Natural killer cell (primary cell): ENCODE results near the gene SLC1A2. TPM values are rescaled to one million over a fixed set of nuclear protein-coding genes. Genes with fewer than 3 reads are reported as not detected.

ENCODE experiments used
- ATAC-seq, 3 donors: fragments of 150-1000 bp in 2 of 3; fragments of 200-7000 bp in 1 of 3; cut with Tn5 transposase; 1 replicate in 1 of 3; 2 replicates in 2 of 3; pipeline ENCODE4 v1.10.0; 2021; ENCODE audit warnings: mild to moderate bottlenecking in 2 of 3, moderate library complexity in 2 of 3
- DNase-seq, 2 donors: peaks; one replicate each; pipeline versions ENCODE4 v3.0.0 to v3.0.0-alpha.2; 2013 to 2021; ENCODE audit warnings: mixed read lengths in 1 of 2
- H3K27ac ChIP-seq: one replicate; pipeline ENCODE4 v1.5.1; 2013; ENCODE audit warnings: mild to moderate bottlenecking, low read length
- H3K27me3 ChIP-seq: one replicate; pipeline ENCODE4 v1.6.1; 2013; ENCODE audit warnings: low read length; ENCODE audit not compliant: control insufficient read depth, insufficient read depth
- H3K36me3 ChIP-seq: one replicate; pipeline ENCODE4 v1.6.1; 2013; ENCODE audit warnings: low read length; ENCODE audit not compliant: control insufficient read depth, insufficient read depth
- H3K4me1 ChIP-seq: one replicate; pipeline ENCODE4 v1.6.1; 2013; ENCODE audit warnings: low read length; ENCODE audit not compliant: control insufficient read depth, insufficient read depth
- H3K4me3 ChIP-seq: one replicate; pipeline ENCODE4 v1.5.1; 2013; ENCODE audit warnings: low read length
- H3K9me3 ChIP-seq: one replicate; pipeline ENCODE4 v1.6.1; 2013; ENCODE audit warnings: low read length; ENCODE audit not compliant: control insufficient read depth, insufficient read depth
- H3K27ac Mint-ChIP-seq, 2 donors: one replicate each; pipeline ENCODE4 v1.8.0; 2022; ENCODE audit warnings: mild to moderate bottlenecking in 2 of 2, mixed read lengths in 2 of 2, moderate library complexity in 1 of 2
- H3K27me3 Mint-ChIP-seq, 2 donors: one replicate each; pipeline ENCODE4 v1.8.0; 2022; ENCODE audit warnings: low read depth in 2 of 2, mixed read lengths in 2 of 2
- H3K36me3 Mint-ChIP-seq: one replicate; pipeline ENCODE4 v1.8.0; 2022; ENCODE audit warnings: mixed read lengths
- H3K4me1 Mint-ChIP-seq, 2 donors: one replicate each; pipeline ENCODE4 v1.8.0; 2022; ENCODE audit warnings: mixed read lengths in 2 of 2
- H3K4me3 Mint-ChIP-seq: one replicate; pipeline ENCODE4 v1.8.0; 2022; ENCODE audit warnings: mild to moderate bottlenecking, moderate library complexity, mixed read lengths
- H3K9me3 Mint-ChIP-seq, 2 donors: one replicate each; pipeline ENCODE4 v1.8.0; 2022; ENCODE audit warnings: mixed read lengths in 2 of 2
- whole genome bisulfite sequencing: methylation state at CpG from one replicate; pipeline ENCODE4 v1.1.7; 2013; ENCODE audit warnings: missing lambda C conversion rate; ENCODE audit not compliant: insufficient coverage; 5-methylcytosine and 5-hydroxymethylcytosine counted together
- intact Hi-C: fragments of 100-400 bp; cut with micrococcal nuclease; formaldehyde crosslinking; loops from one replicate; pipeline ENCODE4 v1.14.2; 2022
- total RNA-seq, 4 donors: library from RNA; stranded (reverse); fragments of 120-200 nt in 1 of 4; gene quantifications; one replicate each; pipeline versions ENCODE4 v1.2.3 to v1.2.4, GENCODE V29; 2013 to 2022
- TF ChIP-seq, protein P1 (sequence below): fragments of 200-600 bp; IDR thresholded peaks from one replicate; pipeline ENCODE4 v1.8.0; 2022; ENCODE audit warnings: antibody characterized with exemption

The SLC1A2 gene
- total RNA-seq, 3 donors from 2014 or later (not counting 1 experiment from before 2014, with no cell fraction given): 0.02 TPM; not detected in 2

DNA sequence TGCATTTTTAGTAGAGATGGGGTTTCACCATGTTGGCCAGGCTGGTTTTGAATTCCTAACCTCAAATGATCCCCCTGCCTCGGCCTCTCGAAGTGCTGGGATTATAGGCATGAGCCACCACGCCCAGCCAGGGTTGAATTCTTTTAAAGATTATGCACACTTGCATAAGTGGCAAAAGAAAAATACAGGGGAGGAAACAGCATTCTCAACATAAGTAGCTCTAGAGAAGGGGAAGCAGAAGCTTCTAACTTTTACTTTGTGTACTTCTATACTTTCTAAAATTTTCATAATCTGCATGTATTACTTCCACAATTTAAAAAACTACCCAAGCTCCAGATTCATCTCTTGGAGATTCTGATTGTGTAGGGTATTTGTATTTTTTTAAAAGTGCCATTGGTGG is 108.0 kb downstream of the SLC1A2 start:
- ATAC-seq: no peak

DNA sequence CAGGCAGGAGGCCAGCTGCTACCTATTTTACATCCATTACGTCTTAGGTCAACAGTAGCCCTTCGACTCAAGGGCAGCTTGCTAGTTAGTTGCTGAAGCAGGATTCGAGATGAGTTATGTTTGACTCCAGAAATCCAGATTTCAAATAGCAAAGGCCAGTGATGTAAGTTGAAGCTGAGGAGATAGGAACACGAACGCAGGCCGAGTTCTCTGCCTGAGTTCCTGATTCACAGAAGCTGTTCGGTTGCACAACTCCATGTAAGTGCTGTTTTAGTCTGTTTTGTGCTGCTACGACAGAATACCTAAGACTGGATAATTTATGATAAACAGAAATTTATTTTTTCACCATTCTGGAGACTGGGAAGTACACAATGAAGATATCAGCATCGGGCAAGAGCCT is 111.2 kb downstream of the SLC1A2 start:
- DNase-seq: no peak
- Histone ChIP-seq H3K4me3 (no peak overlapping the region), H3K9me3 (no peaks in the 10 kb centered on the region), H3K27me3 (no peaks in the 10 kb centered on the region), H3K36me3 (no peaks in the 10 kb centered on the region), H3K4me1 (peaks cover 17% of the 10 kb centered on the region), H3K27ac (no peak overlapping the region)
- Mint-ChIP-seq H3K4me1 (peaks cover 5 to 6% of the 10 kb centered on the region in 2 donors), H3K36me3 (no peaks in the 10 kb centered on the region), H3K9me3 (no peaks in the 10 kb centered on the region), H3K27me3 (peaks cover 0 to 13% of the 10 kb centered on the region in 2 donors), H3K27ac (no peak overlapping the region), H3K4me3 (no peak overlapping the region)
- TF ChIP-seq, protein P1, sequence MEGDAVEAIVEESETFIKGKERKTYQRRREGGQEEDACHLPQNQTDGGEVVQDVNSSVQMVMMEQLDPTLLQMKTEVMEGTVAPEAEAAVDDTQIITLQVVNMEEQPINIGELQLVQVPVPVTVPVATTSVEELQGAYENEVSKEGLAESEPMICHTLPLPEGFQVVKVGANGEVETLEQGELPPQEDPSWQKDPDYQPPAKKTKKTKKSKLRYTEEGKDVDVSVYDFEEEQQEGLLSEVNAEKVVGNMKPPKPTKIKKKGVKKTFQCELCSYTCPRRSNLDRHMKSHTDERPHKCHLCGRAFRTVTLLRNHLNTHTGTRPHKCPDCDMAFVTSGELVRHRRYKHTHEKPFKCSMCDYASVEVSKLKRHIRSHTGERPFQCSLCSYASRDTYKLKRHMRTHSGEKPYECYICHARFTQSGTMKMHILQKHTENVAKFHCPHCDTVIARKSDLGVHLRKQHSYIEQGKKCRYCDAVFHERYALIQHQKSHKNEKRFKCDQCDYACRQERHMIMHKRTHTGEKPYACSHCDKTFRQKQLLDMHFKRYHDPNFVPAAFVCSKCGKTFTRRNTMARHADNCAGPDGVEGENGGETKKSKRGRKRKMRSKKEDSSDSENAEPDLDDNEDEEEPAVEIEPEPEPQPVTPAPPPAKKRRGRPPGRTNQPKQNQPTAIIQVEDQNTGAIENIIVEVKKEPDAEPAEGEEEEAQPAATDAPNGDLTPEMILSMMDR: no peak
- WGBS: 89% methylated on average over 9 of the region's 9 CpGs
- intact Hi-C loops: loop anchor here (5.0 kb wide), 1 partner anchor 311 kb away; no protein-coding TSS in a partner anchor
- ATAC-seq: no peak

More for the DNA sequence above, 108.0 kb downstream of the SLC1A2 start:
- H3K4me1 Mint-ChIP-seq: no peaks in the 10 kb centered on the region
- H3K27ac Mint-ChIP-seq: no peak overlapping the region
- 76% methylated on average over 3 of the region's 3 CpGs for WGBS
- no peak for DNase-seq
- no peaks in the 10 kb centered on the region for H3K27me3 Mint-ChIP-seq
- H3K9me3 Mint-ChIP-seq: no peaks in the 10 kb centered on the region
- no peaks in the 10 kb centered on the region for H3K36me3 Mint-ChIP-seq
- TF ChIP-seq, protein P1: no peak
- H3K4me1 ChIP-seq: peaks cover 4% of the 10 kb centered on the region
- no peak overlapping the region for H3K4me3 ChIP-seq
- H3K36me3 ChIP-seq: no peaks in the 10 kb centered on the region
- no peak overlapping the region for H3K27ac ChIP-seq
- intact Hi-C loops: no loop called here
- no peaks in the 10 kb centered on the region for H3K9me3 ChIP-seq
- H3K27me3 ChIP-seq: no peaks in the 10 kb centered on the region
- no peak overlapping the region for H3K4me3 Mint-ChIP-seq

DNA sequence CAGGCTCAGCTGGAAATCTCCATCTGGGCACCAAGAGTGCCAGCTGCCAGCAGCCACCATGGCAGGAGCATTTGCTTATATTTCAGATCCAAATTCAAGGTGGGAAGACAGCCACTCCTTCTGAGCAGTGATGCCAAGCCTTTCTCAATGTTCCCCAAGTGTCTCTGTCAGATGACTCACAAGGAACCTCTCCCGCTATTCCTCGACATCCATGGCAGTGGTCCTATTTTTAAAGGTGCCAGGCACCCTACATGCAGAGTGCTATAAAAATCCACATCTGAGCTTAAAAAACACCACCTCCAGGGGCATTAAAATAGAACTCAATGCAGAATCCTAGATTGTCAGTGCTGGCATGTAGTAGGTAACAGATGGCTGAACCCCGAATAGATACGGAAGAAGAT is 112.1 kb downstream of the SLC1A2 start:
- peaks cover 5 to 6% of the 10 kb centered on the region in 2 donors for H3K4me1 Mint-ChIP-seq
- intact Hi-C loops: loop anchor here (5.0 kb wide), 1 partner anchor 310 kb away; no protein-coding TSS in a partner anchor
- no peak overlapping the region for H3K27ac Mint-ChIP-seq
- Histone ChIP-seq H3K27ac (no peak overlapping the region), H3K4me3 (no peak overlapping the region), H3K4me1 (peaks cover 17% of the 10 kb centered on the region), H3K9me3 (no peaks in the 10 kb centered on the region), H3K27me3 (no peaks in the 10 kb centered on the region), H3K36me3 (no peaks in the 10 kb centered on the region)
- DNase-seq: no peak
- H3K27me3 Mint-ChIP-seq: peaks cover 4 to 13% of the 10 kb centered on the region in 2 donors
- 94% methylated on average over 4 of the region's 4 CpGs for WGBS
- no peaks in the 10 kb centered on the region for H3K36me3 Mint-ChIP-seq
- H3K9me3 Mint-ChIP-seq: no peaks in the 10 kb centered on the region
- no peak overlapping the region for H3K4me3 Mint-ChIP-seq
- TF ChIP-seq, protein P1: no peak
- ATAC-seq: no peak
